HepG2 (cell line): Measurements from ENCODE around the gene INHBB. TPM values are rescaled to one million over a fixed set of nuclear protein-coding genes. Genes with fewer than 3 reads are reported as not detected.
A peak's percentile ranks its signal among the peaks of the same experiment; 100 is the strongest.

ENCODE experiments used
- FOXA1 ChIP-seq, 2 experiments: fragments of 450-650 bp in 1 of 2; sonication (generic) in 1 of 2; formaldehyde crosslinking in 1 of 2; IDR thresholded peaks; 2 replicates each; pipeline versions ENCODE4 v1.4.0 to v1.6.1; 2016 to 2020; ENCODE audit warnings: missing genetic modification reagents in 1 of 2
- FOXP1 ChIP-seq, 2 experiments: fragments of 450-650 bp in 1 of 2; IDR thresholded peaks; 2 replicates each; pipeline ENCODE4 v1.6.1; 2017 to 2018; ENCODE audit warnings: antibody characterized with exemption in 1 of 2
- FOXP4 ChIP-seq: sonication (generic); formaldehyde crosslinking; IDR thresholded peaks from 2 replicates; pipeline ENCODE4 v1.4.0; 2020; ENCODE audit warnings: missing genetic modification reagents
- HMG20A ChIP-seq: IDR thresholded peaks from 2 replicates; pipeline ENCODE4 v1.6.1; 2016; ENCODE audit warnings: borderline replicate concordance
- RFXAP ChIP-seq: sonication (generic); formaldehyde crosslinking; IDR thresholded peaks from 2 replicates; pipeline ENCODE4 v1.4.0; 2020; ENCODE audit warnings: missing genetic modification reagents, borderline replicate concordance
- SAP130 ChIP-seq: IDR thresholded peaks from 2 replicates; pipeline ENCODE4 v1.6.1; 2016; ENCODE audit warnings: low read depth
- SMAD1 ChIP-seq: sonication (generic); formaldehyde crosslinking; IDR thresholded peaks from 2 replicates; pipeline ENCODE4 v1.4.0; 2020; ENCODE audit warnings: missing genetic modification reagents, low read depth, mild to moderate bottlenecking, borderline replicate concordance
- U2AF1 ChIP-seq: fragments of 200-400 bp; formaldehyde crosslinking; optimal IDR thresholded peaks from 2 replicates; pipeline ENCODE3; 2017; ENCODE audit warnings: mild to moderate bottlenecking, low read depth, low read length
- USF2 ChIP-seq, 2 experiments: sonication (generic) in 1 of 2; formaldehyde crosslinking in 1 of 2; IDR thresholded peaks; 2 replicates each; pipeline versions ENCODE4 v1.5.1 to v1.6.1; 2011 to 2020; ENCODE audit warnings: borderline replicate concordance in 1 of 2, low read depth in 1 of 2, low read length in 1 of 2, mild to moderate bottlenecking in 1 of 2, missing genetic modification reagents in 1 of 2, moderate library complexity in 1 of 2
- ZNF577 ChIP-seq: sonication (generic); formaldehyde crosslinking; IDR thresholded peaks from 2 replicates; pipeline ENCODE4 v1.4.0; 2020; ENCODE audit warnings: mild to moderate bottlenecking, low read depth, missing genetic modification reagents, borderline replicate concordance
- ZSCAN22 ChIP-seq: sonication (generic); formaldehyde crosslinking; IDR thresholded peaks from 2 replicates; pipeline ENCODE4 v1.4.0; 2020; ENCODE audit warnings: mild to moderate bottlenecking, missing genetic modification reagents
- polyA plus RNA-seq, 8 experiments: library from polyadenylated mRNA; depleted of rRNA in 3 of 8; stranded (reverse) in 7 of 8; unstranded in 1 of 8; fragments of >200 nt; fragmentation: Illumina TruSeq in 4 of 8; extraction: Trizol in 4 of 8; gene quantifications; 2 replicates each; pipeline versions ENCODE4 v1.2.1 to v1.2.3, GENCODE V29; 2011 to 2016; ENCODE audit warnings: low read depth in 4 of 8, missing spikeins in 1 of 8, mixed read lengths in 1 of 8; ENCODE audit not compliant: insufficient read depth in 1 of 8
- total RNA-seq, 5 experiments: library from RNA; depleted of rRNA; stranded (reverse); fragments of >200 nt; fragmentation: Illumina TruSeq; extraction: Trizol; gene quantifications; 2 replicates each; pipeline ENCODE4 v1.2.3, GENCODE V29; 2016; ENCODE audit warnings: low read depth in 1 of 5
- TF ChIP-seq, protein P1 (sequence below): sonication (generic); formaldehyde crosslinking; IDR thresholded peaks from 2 replicates; pipeline ENCODE4 v1.4.0; 2020; ENCODE audit warnings: missing genetic modification reagents
- TF ChIP-seq, protein P2 (sequence below): sonication (generic); formaldehyde crosslinking; IDR thresholded peaks from 2 replicates; pipeline ENCODE4 v1.4.0; 2020; ENCODE audit warnings: missing genetic modification reagents

The INHBB gene
- total and polyA plus RNA-seq, 2 of the 13 experiments (the other 11 are each of a cell fraction or from before 2014, with no cell fraction given) = 0.20 to 1.7 TPM

- TF ChIP-seq, protein P1, sequence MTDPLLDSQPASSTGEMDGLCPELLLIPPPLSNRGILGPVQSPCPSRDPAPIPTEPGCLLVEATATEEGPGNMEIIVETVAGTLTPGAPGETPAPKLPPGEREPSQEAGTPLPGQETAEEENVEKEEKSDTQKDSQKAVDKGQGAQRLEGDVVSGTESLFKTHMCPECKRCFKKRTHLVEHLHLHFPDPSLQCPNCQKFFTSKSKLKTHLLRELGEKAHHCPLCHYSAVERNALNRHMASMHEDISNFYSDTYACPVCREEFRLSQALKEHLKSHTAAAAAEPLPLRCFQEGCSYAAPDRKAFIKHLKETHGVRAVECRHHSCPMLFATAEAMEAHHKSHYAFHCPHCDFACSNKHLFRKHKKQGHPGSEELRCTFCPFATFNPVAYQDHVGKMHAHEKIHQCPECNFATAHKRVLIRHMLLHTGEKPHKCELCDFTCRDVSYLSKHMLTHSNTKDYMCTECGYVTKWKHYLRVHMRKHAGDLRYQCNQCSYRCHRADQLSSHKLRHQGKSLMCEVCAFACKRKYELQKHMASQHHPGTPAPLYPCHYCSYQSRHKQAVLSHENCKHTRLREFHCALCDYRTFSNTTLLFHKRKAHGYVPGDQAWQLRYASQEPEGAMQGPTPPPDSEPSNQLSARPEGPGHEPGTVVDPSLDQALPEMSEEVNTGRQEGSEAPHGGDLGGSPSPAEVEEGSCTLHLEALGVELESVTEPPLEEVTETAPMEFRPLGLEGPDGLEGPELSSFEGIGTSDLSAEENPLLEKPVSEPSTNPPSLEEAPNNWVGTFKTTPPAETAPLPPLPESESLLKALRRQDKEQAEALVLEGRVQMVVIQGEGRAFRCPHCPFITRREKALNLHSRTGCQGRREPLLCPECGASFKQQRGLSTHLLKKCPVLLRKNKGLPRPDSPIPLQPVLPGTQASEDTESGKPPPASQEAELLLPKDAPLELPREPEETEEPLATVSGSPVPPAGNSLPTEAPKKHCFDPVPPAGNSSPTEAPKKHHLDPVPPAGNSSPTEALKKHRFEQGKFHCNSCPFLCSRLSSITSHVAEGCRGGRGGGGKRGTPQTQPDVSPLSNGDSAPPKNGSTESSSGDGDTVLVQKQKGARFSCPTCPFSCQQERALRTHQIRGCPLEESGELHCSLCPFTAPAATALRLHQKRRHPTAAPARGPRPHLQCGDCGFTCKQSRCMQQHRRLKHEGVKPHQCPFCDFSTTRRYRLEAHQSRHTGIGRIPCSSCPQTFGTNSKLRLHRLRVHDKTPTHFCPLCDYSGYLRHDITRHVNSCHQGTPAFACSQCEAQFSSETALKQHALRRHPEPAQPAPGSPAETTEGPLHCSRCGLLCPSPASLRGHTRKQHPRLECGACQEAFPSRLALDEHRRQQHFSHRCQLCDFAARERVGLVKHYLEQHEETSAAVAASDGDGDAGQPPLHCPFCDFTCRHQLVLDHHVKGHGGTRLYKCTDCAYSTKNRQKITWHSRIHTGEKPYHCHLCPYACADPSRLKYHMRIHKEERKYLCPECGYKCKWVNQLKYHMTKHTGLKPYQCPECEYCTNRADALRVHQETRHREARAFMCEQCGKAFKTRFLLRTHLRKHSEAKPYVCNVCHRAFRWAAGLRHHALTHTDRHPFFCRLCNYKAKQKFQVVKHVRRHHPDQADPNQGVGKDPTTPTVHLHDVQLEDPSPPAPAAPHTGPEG (CRISPR knock-in tag) = no peak
- peak; percentile 34; the same call in 1 of the 2 replicates for TF ChIP-seq SAP130 (CRISPR knock-in tag)
- TF ChIP-seq USF2 (IDR thresholded peaks at IDR 0.05; ENCODE audit: low read depth, low read length) = no peak
- TF ChIP-seq USF2 (CRISPR knock-in tag; IDR thresholded peaks at IDR 0.05; ENCODE audit: borderline replicate concordance) = no peak
- no peak for TF ChIP-seq ZNF577
- TF ChIP-seq FOXP4 = peak; percentile 52
- TF ChIP-seq RFXAP (CRISPR knock-in tag) = no peak
- TF ChIP-seq FOXA1 (IDR thresholded peaks at IDR 0.05) = no peak
- peak; percentile 93 for TF ChIP-seq FOXA1 (CRISPR knock-in tag; IDR thresholded peaks at IDR 0.05)
- TF ChIP-seq FOXP1 (IDR thresholded peaks at IDR 0.05) = no peak
- TF ChIP-seq FOXP1 (CRISPR knock-in tag; IDR thresholded peaks at IDR 0.05) = peak; percentile 46
- TF ChIP-seq U2AF1 = no peak
- no peak for TF ChIP-seq SMAD1
- TF ChIP-seq ZSCAN22 = no peak
- TF ChIP-seq, protein P2, sequence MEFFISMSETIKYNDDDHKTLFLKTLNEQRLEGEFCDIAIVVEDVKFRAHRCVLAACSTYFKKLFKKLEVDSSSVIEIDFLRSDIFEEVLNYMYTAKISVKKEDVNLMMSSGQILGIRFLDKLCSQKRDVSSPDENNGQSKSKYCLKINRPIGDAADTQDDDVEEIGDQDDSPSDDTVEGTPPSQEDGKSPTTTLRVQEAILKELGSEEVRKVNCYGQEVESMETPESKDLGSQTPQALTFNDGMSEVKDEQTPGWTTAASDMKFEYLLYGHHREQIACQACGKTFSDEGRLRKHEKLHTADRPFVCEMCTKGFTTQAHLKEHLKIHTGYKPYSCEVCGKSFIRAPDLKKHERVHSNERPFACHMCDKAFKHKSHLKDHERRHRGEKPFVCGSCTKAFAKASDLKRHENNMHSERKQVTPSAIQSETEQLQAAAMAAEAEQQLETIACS (CRISPR knock-in tag) = no peak
- TF ChIP-seq HMG20A (CRISPR knock-in tag) = 0 out of 2 replicates have a peak, but pooled peaks have one; percentile 33
Observed at GRCh38 chr2:120348134-120348736, 2.3 kb downstream of the INHBB start (continued).
